Suppressor macrophage (primary cell): ENCODE measurements around the gene LCN2.
"Not testable (repeated sequence)": the region's sequence is repeated elsewhere in the genome, so short reads cannot be mapped to it uniquely, and the experiment has no call there.

Experiments used
- DNase-seq, 4 experiments: peaks; one replicate each; pipeline ENCODE4 v3.0.0-alpha.2; 2020 to 2022
- total RNA-seq, 17 experiments: gene quantifications; one replicate each; lab custom pipeline; 2026; ENCODE audit warnings: mixed read lengths in 6 of 17, inconsistent platforms in 3 of 17; lab: John Stamatoyannopoulos, UW

LCN2 gene
- 0 to 0.77 (median 0) reads per million in 17 experiments for total RNA-seq

DNA sequence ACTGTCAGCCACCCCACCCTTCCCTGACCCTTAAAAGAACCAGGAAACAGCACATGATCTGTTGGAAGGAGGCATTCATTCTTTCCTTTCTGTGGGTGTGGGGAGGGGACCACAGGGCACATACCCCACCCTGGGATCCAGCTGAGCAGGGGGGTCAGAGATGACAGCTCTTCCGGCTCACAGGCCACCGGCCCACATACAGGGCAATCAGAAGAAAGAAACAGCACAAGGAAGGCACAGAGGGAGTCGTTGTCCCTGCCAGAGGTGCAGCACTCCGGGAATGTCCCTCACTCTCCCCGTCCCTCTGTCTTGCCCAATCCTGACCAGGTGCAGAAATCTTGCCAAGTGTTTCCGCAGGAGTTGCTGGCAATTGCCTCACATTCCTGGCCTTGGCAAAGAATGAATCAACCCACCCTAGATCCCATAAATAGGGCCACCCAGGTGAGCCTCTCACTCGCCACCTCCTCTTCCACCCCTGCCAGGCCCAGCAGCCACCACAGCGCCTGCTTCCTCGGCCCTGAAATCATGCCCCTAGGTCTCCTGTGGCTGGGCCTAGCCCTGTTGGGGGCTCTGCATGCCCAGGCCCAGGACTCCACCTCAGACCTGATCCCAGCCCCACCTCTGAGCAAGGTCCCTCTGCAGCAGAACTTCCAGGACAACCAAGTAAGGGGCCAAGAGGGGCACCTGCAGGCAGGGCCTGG, at the start of gene LCN2:
LCN2 (plus strand) TSS at position 453 of the 701 bp plus-strand sequence; CDS start at position 526, 73 bp downstream.
- no peak for DNase-seq

DNA sequence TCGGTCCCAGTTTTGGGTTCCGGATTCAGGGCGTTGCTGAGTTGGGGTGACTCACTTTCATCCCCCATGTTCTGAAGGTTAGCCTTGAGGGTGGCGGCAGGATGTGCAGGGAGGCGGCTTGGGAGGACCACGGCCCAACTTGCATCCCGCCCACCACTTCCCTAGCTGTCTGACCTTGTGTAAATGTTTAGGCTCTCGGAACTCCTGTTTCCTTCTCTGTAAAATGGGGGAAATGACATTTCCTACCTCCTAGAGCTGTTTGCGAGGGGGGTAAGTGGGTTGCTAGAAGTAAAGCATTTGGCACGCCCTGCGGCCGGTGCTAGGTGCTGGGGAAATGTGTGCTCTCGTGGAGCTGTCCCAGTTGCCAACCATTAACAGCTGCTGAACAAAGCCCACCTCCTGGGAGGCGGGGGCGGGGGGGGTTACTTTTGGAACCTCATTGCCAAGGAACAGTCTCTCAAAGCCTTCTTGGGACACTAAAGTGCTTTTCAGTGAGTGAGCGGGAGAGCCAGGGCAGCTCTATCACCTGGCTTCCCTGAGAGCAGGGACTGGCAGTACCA, 49.2 kb upstream of the LCN2 start:
- peak in 3 of 4 experiments; percentile 36 to 57 (median 56) for DNase-seq

DNA sequence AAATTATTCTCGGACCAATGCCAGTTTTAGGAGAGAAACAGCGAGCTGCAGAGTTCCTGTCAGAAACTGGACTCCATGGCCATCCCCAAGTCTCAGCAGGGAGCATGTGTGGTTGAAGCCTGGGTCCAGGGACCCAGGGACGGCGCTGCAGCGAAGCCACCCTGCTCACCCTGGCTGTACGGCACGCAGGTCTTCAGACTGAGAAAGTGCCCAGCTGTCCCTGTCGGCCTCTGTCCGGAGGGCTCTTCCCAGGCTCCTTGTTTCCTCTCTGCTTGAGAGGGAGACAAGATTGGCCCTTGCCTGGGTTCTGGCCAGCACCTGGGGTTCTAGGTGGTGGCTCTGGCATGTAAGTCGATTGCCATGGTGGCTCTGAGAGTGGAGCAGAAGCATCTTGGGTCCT, 48.7 kb upstream of the LCN2 start:
- DNase-seq = no peak

DNA sequence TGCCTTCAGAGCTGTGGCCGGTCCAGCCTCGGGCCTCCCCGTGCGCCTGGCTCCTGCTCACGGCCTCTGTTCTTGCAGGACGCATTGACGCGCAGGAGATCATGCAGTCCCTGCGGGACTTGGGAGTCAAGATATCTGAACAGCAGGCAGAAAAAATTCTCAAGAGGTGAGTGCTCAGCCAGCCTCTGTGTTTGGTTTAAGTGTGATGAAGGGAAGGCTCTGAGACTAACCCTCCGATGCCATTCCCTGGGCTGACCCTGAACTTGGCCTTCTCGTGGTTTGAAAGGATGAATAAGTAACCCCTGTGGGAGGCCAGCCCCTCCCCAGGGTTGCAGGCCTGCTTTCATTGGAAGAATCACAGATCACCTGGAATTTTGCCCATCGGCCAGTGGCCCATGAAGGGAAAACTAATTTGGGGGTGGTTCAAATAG, 48.0 kb upstream of the LCN2 start:
- DNase-seq = no peak

DNA sequence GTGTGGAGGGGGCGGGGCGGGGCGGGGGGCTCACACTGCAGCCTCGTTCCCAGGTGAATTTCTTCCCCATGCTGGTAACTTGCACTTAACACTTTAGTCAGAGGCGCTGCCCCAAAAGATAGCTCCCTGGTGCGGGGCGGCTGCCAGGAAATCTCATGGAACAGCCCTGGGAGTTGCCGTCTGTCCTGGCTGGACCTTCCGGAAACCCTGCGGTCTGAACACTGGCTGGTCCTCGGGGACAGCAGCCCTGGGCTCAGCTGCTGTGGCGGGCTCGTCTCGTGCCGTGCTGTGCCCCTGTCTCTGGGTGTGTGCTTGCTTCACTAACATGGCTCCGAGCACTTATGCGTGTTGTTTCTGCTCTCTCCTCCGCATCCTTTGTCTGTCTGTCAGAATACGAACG, 47.6 kb upstream of the LCN2 start:
- DNase-seq = no peak

DNA sequence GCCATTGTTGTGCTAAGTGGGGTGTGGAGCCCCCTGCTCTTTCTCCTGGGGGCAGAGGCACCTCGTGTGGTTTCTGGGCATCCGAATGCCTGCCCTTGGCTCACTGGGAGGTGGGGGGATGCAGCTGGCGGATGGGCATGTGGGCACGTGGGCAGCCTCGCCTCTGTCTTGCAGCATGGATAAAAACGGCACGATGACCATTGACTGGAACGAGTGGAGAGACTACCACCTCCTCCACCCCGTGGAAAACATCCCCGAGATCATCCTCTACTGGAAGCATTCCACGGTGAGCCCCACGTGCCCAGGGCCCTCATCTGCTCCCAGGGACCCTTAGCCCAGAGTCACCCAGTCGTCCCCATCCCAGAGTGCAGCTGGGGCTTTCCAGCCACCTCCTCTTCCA, 47.1 kb upstream of the LCN2 start:
- DNase-seq = no peak

DNA sequence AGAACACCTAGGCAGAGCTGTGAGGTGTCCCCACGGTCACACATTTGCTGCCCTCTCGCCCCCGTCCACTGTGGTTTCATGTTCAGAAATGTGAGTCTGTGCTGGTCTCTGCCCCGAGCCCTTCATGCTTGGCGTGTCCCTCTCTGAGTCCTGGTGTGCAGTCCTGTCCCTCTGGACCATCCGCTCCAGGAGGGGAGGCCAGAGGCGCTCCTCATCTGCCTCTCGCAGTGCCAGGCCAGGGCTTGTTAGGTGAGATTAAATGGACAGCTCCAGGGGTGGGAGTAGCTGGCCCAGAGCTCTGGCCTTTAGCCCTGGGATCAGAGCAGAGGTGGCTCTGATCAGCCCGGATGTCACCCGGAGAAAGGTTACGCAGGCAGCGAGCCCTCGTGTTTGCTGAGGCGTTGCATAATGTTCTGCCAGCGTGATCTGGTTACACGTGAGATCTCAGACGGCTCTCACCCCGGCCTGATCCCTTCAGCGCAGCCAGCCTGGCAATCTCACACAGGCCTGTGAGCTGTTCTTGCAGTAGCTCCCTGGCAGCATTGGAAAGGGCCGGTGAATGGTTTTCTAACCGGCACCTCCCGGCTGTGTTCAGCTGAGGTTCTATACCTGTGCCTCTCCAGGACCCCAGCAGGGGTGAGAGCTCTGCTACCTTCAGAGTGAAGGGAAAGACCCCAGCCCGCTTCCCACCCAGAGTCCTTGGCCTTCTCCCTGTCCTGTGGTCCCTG, 46.2 kb upstream of the LCN2 start:
- DNase-seq = peak in 2 of 4 experiments; percentile 35 to 43

DNA sequence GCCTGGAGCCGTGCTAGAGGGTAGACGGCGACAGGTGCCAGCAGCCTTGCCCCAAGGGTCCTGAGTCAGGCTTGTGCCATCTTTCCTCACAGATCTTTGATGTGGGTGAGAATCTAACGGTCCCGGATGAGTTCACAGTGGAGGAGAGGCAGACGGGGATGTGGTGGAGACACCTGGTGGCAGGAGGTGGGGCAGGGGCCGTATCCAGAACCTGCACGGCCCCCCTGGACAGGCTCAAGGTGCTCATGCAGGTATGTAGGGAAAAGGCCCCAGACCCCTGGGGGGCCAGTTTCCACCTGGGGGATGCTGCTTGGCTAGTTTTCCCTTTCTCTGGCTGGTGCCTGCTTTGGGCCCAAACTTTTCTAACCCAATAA, 45.7 kb upstream of the LCN2 start:
- DNase-seq = no peak

DNA sequence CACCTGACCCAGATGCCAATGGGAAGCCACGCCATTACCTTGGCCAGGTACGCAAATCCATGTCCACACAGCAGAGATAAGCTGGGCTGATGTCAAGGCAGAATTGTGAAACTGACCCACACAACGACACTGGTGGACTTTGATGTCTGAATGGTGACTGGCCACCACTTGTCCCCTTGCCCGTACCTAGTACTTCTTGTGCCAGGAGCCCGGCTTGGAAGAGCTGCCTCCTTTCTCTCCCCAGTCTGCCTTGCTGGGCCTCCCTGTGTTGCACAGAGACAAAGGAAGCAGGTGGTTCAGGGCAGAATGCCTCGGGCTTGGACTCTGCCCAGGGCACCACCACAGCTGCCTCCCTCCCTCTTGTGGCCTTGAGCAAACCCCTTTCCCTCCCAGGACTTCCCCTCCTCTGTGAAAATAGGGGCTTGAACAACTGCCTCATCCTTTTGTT, 45.1 kb upstream of the LCN2 start:
- DNase-seq = no peak

DNA sequence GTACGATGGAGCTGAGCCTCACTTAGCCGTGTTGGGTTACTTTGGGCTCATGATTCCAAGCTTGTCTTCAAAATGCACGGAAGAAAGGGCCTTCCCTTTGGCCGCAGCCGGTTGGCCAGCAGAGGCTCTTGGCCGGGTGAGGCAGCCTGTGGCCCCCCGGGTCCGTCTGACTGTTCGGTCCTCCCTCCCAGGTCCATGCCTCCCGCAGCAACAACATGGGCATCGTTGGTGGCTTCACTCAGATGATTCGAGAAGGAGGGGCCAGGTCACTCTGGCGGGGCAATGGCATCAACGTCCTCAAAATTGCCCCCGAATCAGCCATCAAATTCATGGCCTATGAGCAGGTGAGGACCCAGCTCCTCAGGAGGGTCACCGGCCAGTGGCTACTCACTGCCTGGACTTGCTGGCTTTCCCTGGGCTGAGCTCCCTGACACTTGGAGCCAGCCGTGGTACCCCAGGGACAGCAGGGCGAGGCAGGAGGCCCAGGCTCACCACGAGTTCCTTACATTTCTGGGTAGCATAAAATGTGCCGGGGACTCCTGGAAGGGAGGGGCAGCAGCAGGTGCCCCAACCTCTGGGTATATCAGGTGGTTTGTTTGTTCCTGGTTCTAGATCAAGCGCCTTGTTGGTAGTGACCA, 43.6 kb upstream of the LCN2 start:
- DNase-seq = no peak

DNA sequence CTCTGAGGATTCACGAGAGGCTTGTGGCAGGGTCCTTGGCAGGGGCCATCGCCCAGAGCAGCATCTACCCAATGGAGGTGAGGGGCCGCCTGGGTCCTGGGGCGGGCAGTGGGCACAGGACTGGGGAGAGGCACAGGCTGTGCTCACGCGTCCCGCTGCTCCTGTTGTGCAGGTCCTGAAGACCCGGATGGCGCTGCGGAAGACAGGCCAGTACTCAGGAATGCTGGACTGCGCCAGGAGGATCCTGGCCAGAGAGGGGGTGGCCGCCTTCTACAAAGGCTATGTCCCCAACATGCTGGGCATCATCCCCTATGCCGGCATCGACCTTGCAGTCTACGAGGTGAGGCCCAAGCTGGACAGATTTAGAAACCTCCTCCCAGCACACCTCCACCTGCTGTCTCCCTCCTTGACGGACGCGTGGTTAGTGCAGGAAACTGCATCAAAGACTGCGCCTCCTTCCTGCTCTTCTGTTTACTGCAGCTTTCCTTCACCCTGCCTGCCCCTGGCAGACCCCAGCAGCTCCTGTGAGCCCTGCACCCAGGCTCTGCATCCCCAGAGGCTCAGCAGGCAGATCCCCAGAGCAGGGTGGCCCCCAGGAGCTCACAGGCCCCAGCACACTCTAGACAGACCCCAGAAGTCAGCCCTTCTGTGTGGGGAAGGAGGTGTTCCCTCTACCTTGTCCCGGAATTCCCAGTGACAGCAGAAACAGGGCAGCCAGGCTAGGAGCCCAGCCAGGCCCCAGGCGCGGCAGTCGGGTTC, 42.9 kb upstream of the LCN2 start:
- DNase-seq = no peak

DNA sequence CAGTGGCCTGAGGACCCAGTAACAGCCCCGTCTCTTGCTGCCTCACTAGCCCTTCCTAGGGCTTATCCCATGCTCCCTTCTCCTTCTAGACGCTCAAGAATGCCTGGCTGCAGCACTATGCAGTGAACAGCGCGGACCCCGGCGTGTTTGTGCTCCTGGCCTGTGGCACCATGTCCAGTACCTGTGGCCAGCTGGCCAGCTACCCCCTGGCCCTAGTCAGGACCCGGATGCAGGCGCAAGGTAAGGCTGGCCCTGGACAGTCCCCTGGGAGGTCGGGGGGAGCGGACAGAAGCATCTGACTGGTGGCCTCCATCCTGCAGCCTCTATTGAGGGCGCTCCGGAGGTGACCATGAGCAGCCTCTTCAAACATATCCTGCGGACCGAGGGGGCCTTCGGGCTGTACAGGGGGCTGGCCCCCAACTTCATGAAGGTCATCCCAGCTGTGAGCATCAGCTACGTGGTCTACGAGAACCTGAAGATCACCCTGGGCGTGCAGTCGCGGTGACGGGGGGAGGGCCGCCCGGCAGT, 42.2 kb upstream of the LCN2 start:
- DNase-seq = no peak

DNA sequence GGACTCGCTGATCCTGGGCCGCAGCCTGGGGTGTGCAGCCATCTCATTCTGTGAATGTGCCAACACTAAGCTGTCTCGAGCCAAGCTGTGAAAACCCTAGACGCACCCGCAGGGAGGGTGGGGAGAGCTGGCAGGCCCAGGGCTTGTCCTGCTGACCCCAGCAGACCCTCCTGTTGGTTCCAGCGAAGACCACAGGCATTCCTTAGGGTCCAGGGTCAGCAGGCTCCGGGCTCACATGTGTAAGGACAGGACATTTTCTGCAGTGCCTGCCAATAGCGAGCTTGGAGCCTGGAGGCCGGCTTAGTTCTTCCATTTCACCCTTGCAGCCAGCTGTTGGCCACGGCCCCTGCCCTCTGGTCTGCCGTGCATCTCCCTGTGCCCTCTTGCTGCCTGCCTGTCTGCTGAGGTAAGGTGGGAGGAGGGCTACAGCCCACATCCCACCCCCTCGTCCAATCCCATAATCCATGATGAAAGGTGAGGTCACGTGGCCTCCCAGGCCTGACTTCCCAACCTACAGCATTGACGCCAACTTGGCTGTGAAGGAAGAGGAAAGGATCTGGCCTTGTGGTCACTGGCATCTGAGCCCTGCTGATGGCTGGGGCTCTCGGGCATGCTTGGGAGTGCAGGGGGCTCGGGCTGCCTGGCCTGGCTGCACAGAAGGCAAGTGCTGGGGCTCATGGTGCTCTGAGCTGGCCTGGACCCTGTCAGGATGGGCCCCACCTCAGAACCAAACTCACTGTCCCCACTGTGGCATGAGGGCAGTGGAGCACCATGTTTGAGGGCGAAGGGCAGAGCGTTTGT, 41.6 kb upstream of the LCN2 start:
- no peak for DNase-seq

DNA sequence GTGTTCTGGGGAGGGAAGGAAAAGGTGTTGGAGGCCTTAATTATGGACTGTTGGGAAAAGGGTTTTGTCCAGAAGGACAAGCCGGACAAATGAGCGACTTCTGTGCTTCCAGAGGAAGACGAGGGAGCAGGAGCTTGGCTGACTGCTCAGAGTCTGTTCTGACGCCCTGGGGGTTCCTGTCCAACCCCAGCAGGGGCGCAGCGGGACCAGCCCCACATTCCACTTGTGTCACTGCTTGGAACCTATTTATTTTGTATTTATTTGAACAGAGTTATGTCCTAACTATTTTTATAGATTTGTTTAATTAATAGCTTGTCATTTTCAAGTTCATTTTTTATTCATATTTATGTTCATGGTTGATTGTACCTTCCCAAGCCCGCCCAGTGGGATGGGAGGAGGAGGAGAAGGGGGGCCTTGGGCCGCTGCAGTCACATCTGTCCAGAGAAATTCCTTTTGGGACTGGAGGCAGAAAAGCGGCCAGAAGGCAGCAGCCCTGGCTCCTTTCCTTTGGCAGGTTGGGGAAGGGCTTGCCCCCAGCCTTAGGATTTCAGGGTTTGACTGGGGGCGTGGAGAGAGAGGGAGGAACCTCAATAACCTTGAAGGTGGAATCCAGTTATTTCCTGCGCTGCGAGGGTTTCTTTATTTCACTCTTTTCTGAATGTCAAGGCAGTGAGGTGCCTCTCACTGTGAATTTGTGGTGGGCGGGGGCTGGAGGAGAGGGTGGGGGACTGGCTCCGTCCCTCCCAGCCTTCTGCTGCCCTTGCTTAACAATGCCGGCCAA, 40.8 kb upstream of the LCN2 start:
- no peak for DNase-seq

DNA sequence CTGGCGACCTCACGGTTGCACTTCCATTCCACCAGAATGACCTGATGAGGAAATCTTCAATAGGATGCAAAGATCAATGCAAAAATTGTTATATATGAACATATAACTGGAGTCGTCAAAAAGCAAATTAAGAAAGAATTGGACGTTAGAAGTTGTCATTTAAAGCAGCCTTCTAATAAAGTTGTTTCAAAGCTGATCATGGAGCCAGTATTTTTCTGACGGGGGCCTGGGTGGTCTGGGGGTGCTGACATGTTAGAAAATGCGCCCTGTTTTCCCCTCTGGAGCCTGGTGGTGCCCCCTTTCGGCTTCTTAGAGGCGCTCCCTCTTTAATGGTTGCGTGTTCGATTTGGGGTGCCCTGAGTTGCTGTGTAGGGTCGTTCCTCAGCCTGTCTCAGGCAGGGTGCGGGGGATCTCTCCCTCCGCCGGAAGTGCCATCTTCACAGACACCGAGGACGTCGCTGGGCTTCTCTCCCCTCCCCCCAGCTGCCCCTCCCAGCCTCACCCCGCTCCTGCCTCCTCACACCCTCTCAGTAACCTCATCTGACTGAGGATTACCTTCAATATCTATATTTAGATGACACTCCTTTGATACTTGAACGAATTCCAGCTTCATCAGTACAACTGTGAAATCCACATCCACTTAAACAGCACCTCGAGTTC, 40.1 kb upstream of the LCN2 start:
- no peak for DNase-seq

DNA sequence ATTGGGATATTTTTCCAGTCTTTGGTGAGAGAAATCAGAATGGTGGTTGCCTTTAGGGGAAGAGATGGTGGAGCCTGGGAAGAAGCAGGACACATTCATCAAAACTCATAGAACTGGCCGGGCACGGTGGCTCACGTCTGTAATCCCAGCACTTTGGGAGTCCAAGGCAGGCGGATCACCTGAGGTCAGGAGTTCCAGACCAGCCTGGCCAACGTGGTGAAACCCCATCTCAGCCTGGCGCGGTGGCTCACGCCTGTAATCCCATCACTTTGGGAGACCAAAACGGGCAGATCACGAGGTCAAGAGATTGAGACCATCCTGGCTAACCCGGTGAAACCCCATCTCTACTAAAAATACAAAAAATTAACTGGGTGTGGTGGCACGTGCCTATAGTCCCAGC, 37.5 kb upstream of the LCN2 start:
- DNase-seq = not testable (repeated sequence)

DNA sequence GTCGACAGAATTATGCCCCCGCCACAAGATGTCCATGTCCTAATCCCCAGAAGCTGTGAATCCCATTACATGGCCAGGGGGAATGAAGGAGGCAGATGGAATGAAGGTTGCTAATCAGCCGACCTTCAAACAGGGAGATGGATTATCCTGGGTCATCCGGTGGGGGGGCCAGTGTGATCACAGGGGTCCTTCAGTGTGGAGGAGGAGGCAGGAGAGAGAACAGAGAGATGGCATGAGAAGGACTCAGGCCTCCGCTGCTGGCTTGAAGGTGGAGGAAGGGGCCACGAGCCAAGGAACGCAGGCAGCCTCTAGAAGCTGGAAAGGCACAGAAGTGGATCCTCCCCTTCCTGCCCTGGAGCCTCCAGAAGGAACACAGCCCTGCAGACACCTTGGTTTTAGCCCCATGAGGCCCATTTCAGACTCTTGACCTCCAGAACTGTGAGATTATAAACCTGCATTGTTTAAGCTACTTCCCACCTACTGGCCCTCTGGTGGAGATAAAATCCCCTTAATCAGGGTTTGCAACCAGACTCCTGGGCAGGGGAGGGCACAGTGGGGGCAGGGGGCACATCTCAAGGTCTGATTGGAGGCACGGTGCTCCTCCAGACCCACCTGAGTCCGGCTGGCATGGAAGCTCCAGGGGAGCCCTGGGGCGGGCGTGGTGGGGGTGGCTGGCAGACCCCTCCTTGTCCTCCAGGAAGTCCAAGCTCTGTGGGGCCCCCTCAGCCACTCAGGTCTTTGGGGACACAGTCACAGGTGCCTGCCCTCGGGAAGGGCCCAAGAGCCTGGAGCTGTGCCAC, 35.5 kb upstream of the LCN2 start:
- no peak for DNase-seq

DNA sequence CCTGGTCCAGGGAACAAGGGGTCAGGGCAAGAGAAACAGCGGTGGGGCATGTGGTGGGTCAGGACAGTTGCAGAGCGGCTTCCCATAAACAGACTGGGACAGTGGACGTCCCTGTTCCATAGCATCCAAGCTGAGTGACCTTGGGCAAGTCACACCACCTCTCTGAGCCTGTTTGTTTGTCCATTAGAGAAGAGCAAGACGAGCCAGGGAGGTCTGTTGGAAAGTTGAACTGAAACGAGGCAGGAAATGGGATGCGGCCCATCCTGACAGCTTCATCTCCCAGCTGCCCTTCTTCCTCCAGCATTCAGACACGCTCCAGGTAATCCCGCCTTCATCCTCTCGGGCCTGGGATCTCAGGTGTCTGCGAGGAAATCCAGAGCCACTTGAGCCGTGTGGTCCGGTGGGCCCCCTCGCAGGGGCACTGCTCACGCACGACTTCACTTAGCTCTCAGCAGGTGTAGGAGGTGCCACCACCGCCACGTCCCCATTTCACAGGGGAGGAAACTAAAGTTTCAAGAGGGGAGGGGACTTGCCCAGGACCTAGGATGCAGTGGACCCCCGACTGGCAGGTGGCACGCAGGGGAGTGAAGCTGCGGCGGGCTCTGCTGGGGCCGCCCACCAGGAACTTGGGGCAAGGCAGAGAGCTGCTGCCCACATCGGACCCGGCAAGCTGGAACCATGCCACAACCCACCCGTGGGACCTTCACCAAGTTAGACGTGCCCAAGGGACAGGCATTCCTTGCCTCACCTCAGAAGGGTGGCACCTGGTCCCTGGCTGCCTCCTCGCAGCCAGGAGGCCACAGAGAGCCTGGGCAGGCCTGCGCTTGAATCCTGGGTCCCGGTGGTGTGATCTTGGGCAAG, 34.7 kb upstream of the LCN2 start:
- DNase-seq = no peak
